Activated T-cell treated with anti-CD3 and anti-CD28 coated beads, Interleukin-2, amount 50 U/mL, for 72 hours (primary cell): ENCODE results near the gene CNBD2. TPM values are rescaled to one million over a fixed set of nuclear protein-coding genes. Genes with fewer than 3 reads are reported as not detected.
A peak's percentile ranks its signal among the peaks of the same experiment; 100 is the strongest.
"Not testable (repeated sequence)": the region's sequence is repeated elsewhere in the genome, so short reads cannot be mapped to it uniquely, and the experiment has no call there.

Experiments used
- ATAC-seq, 2 donors: fragments of 150-1000 bp; cut with Tn5 transposase; replicated peaks in 1 of 2; 2 replicates each; pipeline ENCODE4 v1.10.0; 2021; ENCODE audit warnings: moderate library complexity in 2 of 2, mild to moderate bottlenecking in 1 of 2
- DNase-seq, 2 donors: peaks; one replicate each; pipeline ENCODE4 v3.0.0; 2021 to 2022; ENCODE audit warnings: mixed read lengths in 1 of 2
- H3K27ac Mint-ChIP-seq: one replicate; pipeline ENCODE4 v1.8.0; 2022; ENCODE audit warnings: mild to moderate bottlenecking, moderate library complexity, mixed read lengths
- H3K27me3 Mint-ChIP-seq: one replicate; pipeline ENCODE4 v1.8.0; 2022; ENCODE audit warnings: low read depth, mixed read lengths
- H3K36me3 Mint-ChIP-seq, 2 donors: one replicate each; pipeline ENCODE4 v1.8.0; 2022; ENCODE audit warnings: mixed read lengths in 2 of 2, mild to moderate bottlenecking in 1 of 2; ENCODE audit not compliant: insufficient read depth in 2 of 2
- H3K4me1 Mint-ChIP-seq: one replicate; pipeline ENCODE4 v1.8.0; 2022; ENCODE audit warnings: low read depth, mixed read lengths
- H3K4me3 Mint-ChIP-seq, 2 donors: one replicate each; pipeline ENCODE4 v1.8.0; 2022; ENCODE audit warnings: mild to moderate bottlenecking in 2 of 2, mixed read lengths in 2 of 2, moderate library complexity in 2 of 2
- H3K9me3 Mint-ChIP-seq, 2 donors: one replicate each; pipeline ENCODE4 v1.8.0; 2022; ENCODE audit warnings: mixed read lengths in 2 of 2
- total RNA-seq, 2 donors: library from RNA; stranded (reverse); gene quantifications; one replicate each; pipeline ENCODE4 v1.2.3, GENCODE V29; 2022

The CNBD2 gene
- total RNA-seq, 2 donors from 2014 or later = 8.4 to 10.2 TPM

DNA sequence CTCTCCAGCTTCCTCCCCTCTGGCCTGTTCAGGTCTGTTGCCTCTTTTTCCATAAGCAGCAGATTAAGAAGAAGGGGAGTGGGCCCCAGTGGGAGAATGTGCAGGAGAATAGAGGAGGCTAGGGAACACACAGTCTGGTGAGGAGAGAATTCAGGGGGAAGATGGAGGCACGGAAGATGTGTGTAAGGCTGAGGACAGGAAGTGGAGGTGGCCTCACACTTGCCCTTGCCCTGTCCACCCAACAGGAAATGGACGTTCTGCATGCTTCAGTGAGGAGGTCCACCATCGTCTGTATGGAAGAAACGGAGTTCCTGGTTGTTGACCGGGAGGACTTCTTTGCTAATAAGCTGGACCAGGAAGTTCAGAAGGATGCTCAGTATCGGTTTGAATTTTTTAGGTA, 16.0 kb downstream of the CNBD2 start:
- H3K4me3 Mint-ChIP-seq = no peak overlapping the region

DNA sequence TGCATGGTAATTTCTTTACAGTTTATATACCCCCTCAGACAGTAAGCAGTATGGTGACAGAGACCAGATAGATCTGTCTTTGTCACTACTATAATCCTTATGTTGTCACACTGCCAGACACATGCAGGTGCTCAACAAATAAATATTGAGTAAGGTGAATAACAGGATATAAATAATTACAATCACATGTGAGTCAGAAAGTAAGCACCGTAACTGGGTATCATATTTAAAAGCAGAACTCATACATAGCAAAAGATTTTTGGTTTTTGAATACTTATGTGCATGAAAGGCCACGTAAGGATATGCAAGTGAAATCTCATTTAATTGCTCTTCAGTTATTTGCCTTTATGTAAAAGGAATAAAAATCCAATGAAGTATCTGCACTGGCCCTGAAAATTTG, 17.4 kb downstream of the CNBD2 start:
- ATAC-seq = no peak
- Mint-ChIP-seq H3K4me1 (no peaks in the 10 kb centered on the region), H3K27ac (no peak overlapping the region)

More for the DNA sequence above, 16.0 kb downstream of the CNBD2 start:
- Mint-ChIP-seq H3K27me3 (peaks cover 6% of the 10 kb centered on the region), H3K9me3 (no peaks in the 10 kb centered on the region), H3K36me3 (no peaks in the 10 kb centered on the region), H3K27ac (no peak overlapping the region), H3K4me1 (no peaks in the 10 kb centered on the region)
- DNase-seq (no peak), ATAC-seq (no peak)

DNA sequence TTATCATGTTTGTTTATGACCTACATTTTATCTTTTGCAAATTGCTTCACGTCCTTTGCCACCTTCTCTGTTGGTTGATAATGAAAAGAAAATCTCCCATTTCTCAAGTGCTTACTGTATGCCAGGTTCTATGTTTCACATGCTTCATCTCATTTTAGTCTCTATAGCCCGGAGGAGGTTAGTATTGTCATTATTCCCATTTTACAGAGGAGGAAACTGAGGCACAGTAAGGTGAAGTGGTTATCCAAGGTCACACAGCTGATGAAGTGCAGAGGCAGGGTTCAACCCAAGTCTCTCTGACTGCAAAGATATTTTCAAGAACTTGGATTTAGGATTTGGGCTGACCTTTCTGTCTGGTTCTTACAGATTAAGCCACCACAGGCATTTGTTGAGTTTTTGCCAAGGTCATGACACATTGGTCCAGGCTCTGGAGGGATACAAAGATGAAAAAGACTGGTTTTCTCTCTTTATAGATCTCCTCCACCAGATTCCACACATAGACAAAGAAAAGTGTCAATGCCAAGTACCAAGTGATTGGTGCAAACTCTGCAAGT, 20.6 kb downstream of the CNBD2 start:
- H3K36me3 Mint-ChIP-seq = no peaks in the 10 kb centered on the region
- ATAC-seq = no peak
- H3K27me3 Mint-ChIP-seq = peaks cover 13% of the 10 kb centered on the region

More for the DNA sequence above, 17.4 kb downstream of the CNBD2 start:
- no peaks in the 10 kb centered on the region for H3K36me3 Mint-ChIP-seq
- H3K4me3 Mint-ChIP-seq = no peak overlapping the region
- peaks cover 13% of the 10 kb centered on the region for H3K27me3 Mint-ChIP-seq
- no peak for DNase-seq
- H3K9me3 Mint-ChIP-seq = no peaks in the 10 kb centered on the region

DNA sequence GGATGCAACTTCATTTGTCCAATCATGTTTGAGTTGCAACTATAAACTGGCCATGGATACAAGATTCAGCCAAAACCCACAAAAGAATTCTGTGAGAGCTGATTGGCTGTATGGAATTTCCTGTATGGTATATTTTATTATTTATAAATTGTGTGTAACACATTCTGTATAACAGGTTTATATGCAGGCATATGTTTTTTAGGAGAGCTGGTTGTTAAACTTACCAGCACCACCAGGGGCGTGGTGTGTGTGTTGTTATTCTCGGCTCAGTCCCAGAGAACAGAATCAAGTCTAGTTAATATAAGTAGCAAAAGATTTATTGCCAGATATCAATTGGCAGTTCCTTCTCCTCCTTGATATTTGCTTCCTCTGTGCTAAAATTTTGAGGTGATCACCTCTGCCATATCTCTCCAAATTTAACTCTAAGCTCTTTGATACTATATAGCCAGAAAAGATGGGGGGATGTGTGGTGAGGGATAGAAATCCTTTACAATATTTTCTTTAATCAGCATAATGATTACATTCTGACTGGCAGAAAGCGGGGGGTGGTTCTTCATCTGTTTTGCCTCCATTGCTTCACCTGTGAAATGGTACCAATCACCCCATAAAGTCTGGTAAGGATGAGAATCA, 22.9 kb downstream of the CNBD2 start:
- peaks cover 13% of the 10 kb centered on the region for H3K27me3 Mint-ChIP-seq
- no peak overlapping the region for H3K27ac Mint-ChIP-seq
- H3K4me3 Mint-ChIP-seq = no peak overlapping the region
- ATAC-seq = no peak
- no peaks in the 10 kb centered on the region for H3K36me3 Mint-ChIP-seq
- no peaks in the 10 kb centered on the region for H3K4me1 Mint-ChIP-seq
- H3K9me3 Mint-ChIP-seq = no peaks in the 10 kb centered on the region
- DNase-seq = peak in 1 of 2 donors; percentile 7

More for the DNA sequence above, 20.6 kb downstream of the CNBD2 start:
- no peak for DNase-seq
- H3K4me1 Mint-ChIP-seq = no peaks in the 10 kb centered on the region
- no peak overlapping the region for H3K27ac Mint-ChIP-seq
- H3K9me3 Mint-ChIP-seq = no peaks in the 10 kb centered on the region
- H3K4me3 Mint-ChIP-seq = no peak overlapping the region

DNA sequence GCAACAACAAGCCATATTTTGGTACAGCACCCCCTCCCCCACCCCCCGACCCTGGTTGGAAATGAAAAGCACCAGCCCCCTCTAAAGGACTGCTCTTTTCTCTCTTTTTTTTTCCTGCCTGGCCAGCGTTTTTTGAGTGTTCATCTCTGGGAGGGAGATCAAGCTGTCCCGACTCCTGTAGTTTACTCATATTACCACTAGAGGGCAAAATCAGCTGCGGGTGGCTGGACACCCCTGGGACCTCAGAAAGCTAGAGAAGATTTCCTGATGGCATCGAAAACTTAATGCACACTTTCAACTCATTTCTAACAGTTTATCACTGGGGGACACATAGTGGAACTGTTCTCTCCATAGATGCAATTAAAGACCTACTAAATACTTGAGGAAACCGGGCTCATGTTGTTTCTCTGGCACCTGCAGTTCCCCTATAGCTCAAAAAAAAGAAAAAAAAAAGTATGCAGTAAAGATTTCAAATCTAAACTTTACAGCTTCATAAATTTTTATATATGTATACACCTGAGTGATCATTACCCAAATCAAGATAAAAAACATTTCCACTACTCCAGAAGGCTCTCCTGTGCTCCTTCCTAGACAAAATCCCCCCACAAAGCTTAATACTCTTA, 24.4 kb downstream of the CNBD2 start:
- DNase-seq = peak; percentile 36 to 48
- H3K27ac Mint-ChIP-seq = no peak overlapping the region
- peak; percentile 75 to 80 for ATAC-seq
- no peaks in the 10 kb centered on the region for H3K4me1 Mint-ChIP-seq
- H3K9me3 Mint-ChIP-seq = no peaks in the 10 kb centered on the region
- H3K4me3 Mint-ChIP-seq = peak overlapping the region; percentile 12 to 18
- H3K27me3 Mint-ChIP-seq = peaks cover 13% of the 10 kb centered on the region
- no peaks in the 10 kb centered on the region for H3K36me3 Mint-ChIP-seq

DNA sequence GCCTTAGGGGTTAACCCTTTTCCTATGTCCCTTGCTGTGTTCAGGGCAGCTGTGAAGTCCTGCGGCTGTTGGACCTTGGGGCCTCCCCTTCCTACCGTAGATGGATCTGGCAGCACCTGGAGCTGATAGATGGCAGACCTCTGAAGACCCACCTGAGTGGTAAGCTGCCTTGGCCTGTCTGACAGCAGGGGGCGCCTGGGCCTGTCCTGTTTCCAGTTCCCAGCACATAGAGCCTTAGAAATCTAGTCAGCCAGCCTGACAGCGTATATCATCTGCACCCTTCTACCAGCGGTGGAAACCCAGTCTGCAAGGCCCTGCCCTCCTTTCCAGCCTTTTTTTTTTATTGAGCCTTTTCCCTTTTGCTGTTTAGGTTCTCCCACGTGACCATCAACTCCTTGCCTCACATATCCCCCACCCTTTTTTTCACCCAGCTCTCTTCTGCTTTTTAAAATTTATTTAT, 26.6 kb downstream of the CNBD2 start:
- H3K4me1 Mint-ChIP-seq = no peaks in the 10 kb centered on the region
- no peaks in the 10 kb centered on the region for H3K9me3 Mint-ChIP-seq
- no peaks in the 10 kb centered on the region for H3K36me3 Mint-ChIP-seq
- H3K27ac Mint-ChIP-seq = no peak overlapping the region
- H3K4me3 Mint-ChIP-seq = no peak overlapping the region
- H3K27me3 Mint-ChIP-seq = peaks cover under 1% of the 10 kb centered on the region
- ATAC-seq = peak; percentile 88
- DNase-seq = peak; percentile 83 to 85

DNA sequence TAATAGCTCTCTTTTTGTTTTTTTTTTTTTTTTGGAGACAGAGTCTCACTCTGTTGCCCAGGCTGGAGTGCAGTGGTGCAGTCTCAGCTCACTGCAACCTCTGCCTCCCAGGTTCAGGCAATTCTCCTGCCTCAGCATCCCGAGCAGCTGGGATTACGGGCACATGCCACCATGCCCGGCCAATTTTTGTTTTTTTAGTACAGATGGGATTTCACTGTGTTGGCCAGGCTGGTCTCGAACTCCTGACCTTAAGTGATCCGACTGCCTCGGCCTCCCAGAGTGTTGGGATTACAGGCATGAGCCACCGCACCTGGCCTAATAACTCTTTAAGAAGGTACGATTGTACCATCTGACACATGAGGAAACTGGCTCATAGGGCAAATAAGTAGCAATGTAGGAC, 28.1 kb downstream of the CNBD2 start:
- not testable (repeated sequence) for H3K9me3 Mint-ChIP-seq, DNase-seq, H3K36me3 Mint-ChIP-seq, ATAC-seq, H3K4me3 Mint-ChIP-seq, H3K27me3 Mint-ChIP-seq, H3K27ac Mint-ChIP-seq, H3K4me1 Mint-ChIP-seq

DNA sequence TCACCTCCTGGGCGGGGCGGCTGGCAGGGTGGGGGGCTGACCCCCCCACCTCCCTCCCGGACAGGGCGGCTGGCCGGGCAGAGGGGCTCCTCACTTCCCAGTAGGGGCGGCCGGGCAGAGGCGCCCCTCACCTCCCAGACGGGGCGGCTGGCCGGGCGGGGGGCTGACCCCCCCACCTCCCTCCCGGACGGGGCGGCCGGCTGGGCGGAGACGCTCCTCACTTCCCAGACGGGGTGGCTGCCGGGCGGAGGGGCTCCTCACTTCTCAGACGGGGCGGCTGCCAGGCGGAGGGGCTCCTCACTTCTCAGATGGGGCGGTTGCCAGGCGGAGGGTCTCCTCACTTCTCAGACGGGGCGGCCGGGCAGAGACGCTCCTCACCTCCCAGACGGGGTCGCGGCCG, 32.9 kb downstream of the CNBD2 start:
- not testable (repeated sequence) for DNase-seq, ATAC-seq, H3K4me1 Mint-ChIP-seq, H3K9me3 Mint-ChIP-seq, H3K27me3 Mint-ChIP-seq, H3K36me3 Mint-ChIP-seq, H3K4me3 Mint-ChIP-seq, H3K27ac Mint-ChIP-seq

DNA sequence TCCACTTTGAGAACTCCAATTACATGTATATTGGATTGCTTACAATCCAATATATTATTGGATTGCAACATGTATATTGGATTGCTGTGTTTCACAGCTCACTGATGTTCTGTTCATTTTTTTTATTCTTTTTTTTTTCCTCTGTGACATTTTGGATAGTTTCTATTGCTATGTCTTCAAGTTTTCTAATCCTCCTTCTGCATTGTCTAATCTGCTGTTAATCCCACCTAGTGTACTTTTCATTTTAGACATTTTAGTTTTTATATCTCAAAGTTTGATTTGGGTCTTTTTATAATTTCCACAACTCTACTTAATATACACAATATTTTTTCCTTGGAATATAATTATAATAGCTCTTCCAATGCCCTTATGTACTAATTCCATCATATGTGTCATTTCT, 34.5 kb downstream of the CNBD2 start:
- peaks cover 0 to 6% of the 10 kb centered on the region in 2 donors for H3K36me3 Mint-ChIP-seq
- no peak overlapping the region for H3K4me3 Mint-ChIP-seq
- no peak overlapping the region for H3K27ac Mint-ChIP-seq
- no peaks in the 10 kb centered on the region for H3K27me3 Mint-ChIP-seq
- no peak for ATAC-seq
- H3K4me1 Mint-ChIP-seq = no peaks in the 10 kb centered on the region
- peaks cover 2 to 5% of the 10 kb centered on the region in 2 donors for H3K9me3 Mint-ChIP-seq
- no peak for DNase-seq

DNA sequence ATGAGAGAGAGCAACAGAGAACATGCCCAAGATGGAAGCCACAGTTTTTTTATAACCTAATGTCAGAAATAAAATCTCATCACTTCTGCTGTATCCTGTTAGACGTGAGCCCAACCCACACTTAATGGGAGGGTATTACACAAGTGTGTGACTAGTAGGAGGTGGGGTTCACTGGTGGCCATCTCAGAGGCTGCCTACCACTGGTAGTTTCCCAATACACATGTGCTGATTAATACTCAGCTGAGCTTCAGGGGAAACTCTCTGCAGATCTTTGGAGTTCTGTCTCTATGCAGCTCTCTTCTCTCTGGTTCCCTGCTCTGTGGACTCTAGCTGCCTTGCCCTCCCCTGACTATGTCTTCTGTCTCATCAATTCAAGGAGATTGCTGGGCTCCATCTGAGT, 35.7 kb downstream of the CNBD2 start:
- ATAC-seq (no peak), DNase-seq (no peak)
- Mint-ChIP-seq H3K4me3 (no peak overlapping the region), H3K4me1 (no peaks in the 10 kb centered on the region), H3K9me3 (peaks cover 2 to 5% of the 10 kb centered on the region in 2 donors), H3K27ac (no peak overlapping the region), H3K27me3 (no peaks in the 10 kb centered on the region), H3K36me3 (peaks cover 0 to 6% of the 10 kb centered on the region in 2 donors)

DNA sequence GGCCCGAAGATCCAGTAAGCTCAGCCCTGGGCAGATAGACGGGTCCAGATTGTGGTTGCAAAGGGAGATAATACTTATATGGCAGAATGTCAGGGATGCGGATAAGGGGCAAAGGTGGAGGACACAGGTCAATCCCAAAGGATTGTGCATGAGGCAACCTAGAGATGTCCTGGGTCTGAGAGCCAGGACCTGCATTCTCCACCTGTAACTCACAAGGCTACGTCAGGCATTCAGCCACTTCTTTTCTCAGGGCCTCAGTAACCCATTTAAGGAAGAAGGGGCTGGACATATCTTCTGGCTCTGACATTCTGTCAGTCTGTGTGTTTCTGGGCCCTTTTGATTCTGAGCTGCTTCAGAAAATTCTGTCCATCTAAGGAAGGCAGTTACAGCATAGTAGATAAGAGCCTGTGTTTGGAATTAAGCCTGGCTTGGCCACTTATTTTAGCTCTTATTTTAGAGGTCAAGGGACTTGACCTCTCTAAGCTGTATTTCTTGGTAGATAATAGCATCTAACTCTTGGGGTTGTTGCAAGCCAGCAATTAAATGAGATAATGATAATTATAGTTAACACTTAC, 40.2 kb downstream of the CNBD2 start:
- DNase-seq (no peak), ATAC-seq (no peak)
- H3K27ac Mint-ChIP-seq = no peak overlapping the region
- H3K9me3 Mint-ChIP-seq = peaks cover 0 to 2% of the 10 kb centered on the region in 2 donors
- no peaks in the 10 kb centered on the region for H3K27me3 Mint-ChIP-seq
- H3K36me3 Mint-ChIP-seq = no peaks in the 10 kb centered on the region
- H3K4me3 Mint-ChIP-seq = no peak overlapping the region
- no peaks in the 10 kb centered on the region for H3K4me1 Mint-ChIP-seq

DNA sequence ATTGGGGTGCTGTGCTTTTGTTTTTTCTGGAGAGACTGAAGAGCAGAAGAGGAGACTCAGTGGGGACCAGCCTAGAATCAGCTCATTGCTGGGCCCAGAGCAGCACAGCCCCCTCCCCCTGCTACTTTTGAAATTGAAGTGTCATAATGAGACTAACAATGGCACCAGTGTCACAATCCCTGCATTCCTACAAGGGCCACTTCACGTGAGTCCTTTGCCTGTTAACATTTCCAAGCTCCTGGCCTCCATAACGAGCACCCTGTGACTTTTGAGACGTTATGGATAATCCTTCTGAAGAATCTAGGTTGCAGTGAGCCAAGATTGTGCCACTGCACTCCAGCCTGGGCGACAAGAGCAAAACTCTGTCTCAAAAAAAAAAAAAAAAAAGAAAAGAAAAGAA, 41.7 kb downstream of the CNBD2 start:
- no peaks in the 10 kb centered on the region for H3K4me1 Mint-ChIP-seq
- DNase-seq (no peak), ATAC-seq (no peak)
- no peaks in the 10 kb centered on the region for H3K36me3 Mint-ChIP-seq
- H3K27ac Mint-ChIP-seq = no peak overlapping the region
- no peak overlapping the region for H3K4me3 Mint-ChIP-seq
- H3K9me3 Mint-ChIP-seq = no peaks in the 10 kb centered on the region
- H3K27me3 Mint-ChIP-seq = no peaks in the 10 kb centered on the region

DNA sequence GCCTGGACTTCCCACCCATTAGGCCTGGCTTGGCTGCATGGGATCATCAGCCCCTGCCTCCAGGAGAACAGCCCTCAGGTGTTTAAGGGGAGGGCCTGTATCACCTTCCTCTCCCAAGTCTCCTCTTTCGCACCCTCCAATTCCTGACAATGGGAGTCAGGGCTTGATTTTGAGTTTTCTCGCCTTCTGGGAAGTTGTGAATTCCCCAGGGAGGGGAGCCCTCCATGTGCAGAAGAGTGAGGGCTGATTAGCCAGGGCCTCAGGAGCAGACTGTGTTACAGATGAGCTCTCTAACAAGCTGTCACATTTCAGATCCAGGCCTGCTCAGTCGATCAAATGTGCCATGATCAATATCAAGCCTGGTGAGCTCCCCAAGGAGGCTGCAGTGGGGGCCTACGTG, 42.4 kb downstream of the CNBD2 start:
- ATAC-seq = no peak
- Mint-ChIP-seq H3K27me3 (no peaks in the 10 kb centered on the region), H3K4me3 (no peak overlapping the region), H3K36me3 (no peaks in the 10 kb centered on the region), H3K4me1 (no peaks in the 10 kb centered on the region), H3K27ac (no peak overlapping the region), H3K9me3 (no peaks in the 10 kb centered on the region)
- DNase-seq = no peak
